ENCODE data around the gene KLK1. TPM values are rescaled to one million over a fixed set of nuclear protein-coding genes. Genes with fewer than 3 reads are reported as not detected.

Gene KLK1
- total RNA-seq, 1 experiment from 2014 or later, result not detected

DNA sequence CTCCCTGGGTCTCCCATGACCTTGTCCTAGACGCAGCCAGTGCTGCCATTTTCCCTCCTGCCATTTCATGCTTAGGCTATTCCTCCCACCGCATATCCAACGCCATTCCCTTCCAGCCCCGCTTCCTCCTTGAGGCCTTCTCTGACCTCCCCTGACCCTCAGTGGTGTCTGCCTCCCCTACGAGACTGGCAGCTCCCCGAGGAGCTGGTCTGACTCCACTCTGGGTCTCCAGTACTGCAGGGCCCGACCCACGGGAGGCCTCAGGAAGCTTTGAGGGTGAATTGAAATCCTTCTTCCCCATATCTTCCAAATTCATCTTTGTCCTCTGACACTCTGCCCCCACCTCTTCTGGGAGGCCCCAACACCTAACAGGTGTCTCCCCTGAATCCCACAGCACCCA is 9.1 kb upstream of the KLK1 start:
- BruUV-seq (replicated peaks), result no TSS peak
- Histone ChIP-seq H3K4me1 (ENCODE audit: insufficient read depth, low read length, poor library complexity, severe bottlenecking) (peaks cover 3% of the 10 kb centered on the region), H3K27ac (ENCODE audit: low read depth, low read length, poor library complexity, severe bottlenecking) (no peak overlapping the region), H3K9me3 (ENCODE audit: low read depth, low read length, poor library complexity, severe bottlenecking) (no peaks in the 10 kb centered on the region), H3K27me3 (replicated peaks; ENCODE audit: insufficient read depth, low read depth, low read length, poor library complexity) (no peaks in the 10 kb centered on the region), H3K4me3 (ENCODE audit: low read depth, low read length, poor library complexity, severe bottlenecking) (no peak overlapping the region), H3K36me3 (ENCODE audit: insufficient read depth, low read length, poor library complexity, severe bottlenecking) (no peaks in the 10 kb centered on the region)
- ChIA-PET CTCF (no interaction called here), POLR2A (ENCODE audit: low non-redundant PET) (no interaction called here)
- TF ChIP-seq EZH2 (IDR thresholded peaks at IDR 0.05; ENCODE audit: borderline replicate concordance, low read depth, low read length, poor library complexity, severe bottlenecking), result no peak
- TF ChIP-seq, protein P1, sequence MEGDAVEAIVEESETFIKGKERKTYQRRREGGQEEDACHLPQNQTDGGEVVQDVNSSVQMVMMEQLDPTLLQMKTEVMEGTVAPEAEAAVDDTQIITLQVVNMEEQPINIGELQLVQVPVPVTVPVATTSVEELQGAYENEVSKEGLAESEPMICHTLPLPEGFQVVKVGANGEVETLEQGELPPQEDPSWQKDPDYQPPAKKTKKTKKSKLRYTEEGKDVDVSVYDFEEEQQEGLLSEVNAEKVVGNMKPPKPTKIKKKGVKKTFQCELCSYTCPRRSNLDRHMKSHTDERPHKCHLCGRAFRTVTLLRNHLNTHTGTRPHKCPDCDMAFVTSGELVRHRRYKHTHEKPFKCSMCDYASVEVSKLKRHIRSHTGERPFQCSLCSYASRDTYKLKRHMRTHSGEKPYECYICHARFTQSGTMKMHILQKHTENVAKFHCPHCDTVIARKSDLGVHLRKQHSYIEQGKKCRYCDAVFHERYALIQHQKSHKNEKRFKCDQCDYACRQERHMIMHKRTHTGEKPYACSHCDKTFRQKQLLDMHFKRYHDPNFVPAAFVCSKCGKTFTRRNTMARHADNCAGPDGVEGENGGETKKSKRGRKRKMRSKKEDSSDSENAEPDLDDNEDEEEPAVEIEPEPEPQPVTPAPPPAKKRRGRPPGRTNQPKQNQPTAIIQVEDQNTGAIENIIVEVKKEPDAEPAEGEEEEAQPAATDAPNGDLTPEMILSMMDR (conservative IDR thresholded peaks at IDR 0.05; ENCODE audit: low read depth, low read length), result no peak
- intact Hi-C loops (cut with micrococcal nuclease; ENCODE audit: unreplicated experiment), result no loop called here
- DNase-seq (ENCODE audit: low spot score), result no peak

- POLR2A ChIA-PET (ENCODE audit: low non-redundant PET), result no interaction called here
- TF ChIP-seq EZH2 (IDR thresholded peaks at IDR 0.05; ENCODE audit: borderline replicate concordance, low read depth, low read length, poor library complexity, severe bottlenecking), result no peak
- TF ChIP-seq, protein P1 (conservative IDR thresholded peaks at IDR 0.05; ENCODE audit: low read depth, low read length), result no peak
- H3K4me1 ChIP-seq (ENCODE audit: insufficient read depth, low read length, poor library complexity, severe bottlenecking), result no peaks in the 10 kb centered on the region
- BruUV-seq (replicated peaks), result no TSS peak
- no peak for DNase-seq (ENCODE audit: low spot score)
- H3K27me3 ChIP-seq (replicated peaks; ENCODE audit: insufficient read depth, low read depth, low read length, poor library complexity), result no peaks in the 10 kb centered on the region
- H3K36me3 ChIP-seq (ENCODE audit: insufficient read depth, low read length, poor library complexity, severe bottlenecking), result no peaks in the 10 kb centered on the region
- no peak overlapping the region for H3K4me3 ChIP-seq (ENCODE audit: low read depth, low read length, poor library complexity, severe bottlenecking)
- intact Hi-C loops (cut with micrococcal nuclease; ENCODE audit: unreplicated experiment), result no loop called here
- no peak overlapping the region for H3K27ac ChIP-seq (ENCODE audit: low read depth, low read length, poor library complexity, severe bottlenecking)
- H3K9me3 ChIP-seq (ENCODE audit: low read depth, low read length, poor library complexity, severe bottlenecking), result no peaks in the 10 kb centered on the region
- CTCF ChIA-PET, result no interaction called here
Observed at GRCh38 chr19:50831026-50831396, 7.4 kb upstream of the KLK1 start.

DNA sequence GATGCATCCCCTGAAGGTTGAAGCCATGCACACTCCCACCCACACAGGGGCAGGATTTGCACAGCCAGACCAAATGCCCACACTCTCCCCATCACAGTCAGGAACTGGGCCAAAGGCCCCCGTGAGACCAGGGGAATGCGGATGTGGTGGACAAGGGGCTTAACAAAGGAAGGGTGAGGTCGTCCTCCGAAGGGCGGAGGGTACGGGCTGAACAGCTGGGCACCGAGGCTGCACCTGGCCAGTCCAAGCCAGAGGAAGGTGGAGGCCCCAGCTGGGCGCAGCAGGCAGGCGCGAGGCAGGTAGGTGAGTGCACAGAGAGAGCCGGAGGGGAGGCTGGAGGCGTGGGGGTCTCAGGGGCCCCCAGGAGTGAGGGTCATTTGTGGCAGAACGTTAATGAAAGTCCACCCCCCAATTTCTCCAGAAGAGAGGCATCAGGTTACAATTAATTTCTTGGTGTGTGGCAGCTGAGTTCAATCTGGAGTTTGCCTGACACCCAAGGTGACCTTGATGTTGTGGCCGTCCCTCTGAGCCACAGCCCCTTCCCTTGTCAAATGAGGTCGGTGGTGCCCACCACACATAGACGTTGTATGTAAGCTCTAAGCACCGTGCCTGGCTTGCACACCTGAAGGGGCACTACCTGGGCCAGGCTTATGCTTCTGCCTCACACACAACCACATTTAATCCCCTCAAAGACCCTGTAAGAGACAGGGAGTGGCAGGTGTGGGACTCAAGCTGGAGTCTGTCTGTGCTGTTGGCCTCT is 6.9 kb upstream of the KLK1 start:
- Histone ChIP-seq H3K36me3 (ENCODE audit: insufficient read depth, low read length, poor library complexity, severe bottlenecking) (no peaks in the 10 kb centered on the region), H3K4me3 (ENCODE audit: low read depth, low read length, poor library complexity, severe bottlenecking) (no peak overlapping the region), H3K9me3 (ENCODE audit: low read depth, low read length, poor library complexity, severe bottlenecking) (no peaks in the 10 kb centered on the region), H3K27ac (ENCODE audit: low read depth, low read length, poor library complexity, severe bottlenecking) (no peak overlapping the region), H3K27me3 (replicated peaks; ENCODE audit: insufficient read depth, low read depth, low read length, poor library complexity) (peaks cover under 1% of the 10 kb centered on the region), H3K4me1 (ENCODE audit: insufficient read depth, low read length, poor library complexity, severe bottlenecking) (no peaks in the 10 kb centered on the region)
- no TSS peak for BruUV-seq (replicated peaks)
- intact Hi-C loops (cut with micrococcal nuclease; ENCODE audit: unreplicated experiment), result no loop called here
- POLR2A ChIA-PET (ENCODE audit: low non-redundant PET), result no interaction called here
- CTCF ChIA-PET, result no interaction called here
- TF ChIP-seq EZH2 (IDR thresholded peaks at IDR 0.05; ENCODE audit: borderline replicate concordance, low read depth, low read length, poor library complexity, severe bottlenecking), result no peak
- TF ChIP-seq, protein P1 (conservative IDR thresholded peaks at IDR 0.05; ENCODE audit: low read depth, low read length), result no peak
- DNase-seq (ENCODE audit: low spot score), result no peak
